ENCODE data around the gene UGT1A3. TPM values are rescaled to one million over a fixed set of nuclear protein-coding genes. Genes with fewer than 3 reads are reported as not detected.

Gene UGT1A3
- 1 to 10 TPM in 3 of 4 donors, not detected in 1; 2.6 to 3.2 (median 2.6) TPM for total RNA-seq

GRCh38 chr2:233728723-233729301 lies at the start of gene UGT1A3:
TSS of gene UGT1A3 (plus strand) at chr2:233729042. CDS start at chr2:233729127, 85 bp downstream.
- Histone ChIP-seq H3K4me1 (no peaks in the 10 kb centered on the region), H3K9me3 (no peaks in the 10 kb centered on the region), H3K4me3 (no peak within 1 kb of the TSS), H3K36me3 (no peaks in the 10 kb centered on the region), H3K27ac (no peak within 1 kb of the TSS), H3K27me3 (no peaks in the 10 kb centered on the region)
- TF ChIP-seq POLR2A (IDR thresholded peaks at IDR 0.05) (no peak), POLR2AphosphoS5 (IDR thresholded peaks at IDR 0.05) (no peak), EP300 (IDR thresholded peaks at IDR 0.05; ENCODE audit: low read depth) (no peak), CTCF (IDR thresholded peaks at IDR 0.05) (no peak)
- intact Hi-C loops (cut with DNase I; ENCODE audit: low total_unique reads) (no loop called here), in situ Hi-C loops (cut with MboI; ENCODE audit: low pct_ligation_motif_present in 1 of 4, low pct_unique_long_range_greater_than_20kb in 1 of 4, low sequenced_read_pairs in 3 of 4) (no loop called here)
- DNase-seq: no peak
- WGBS, 2 donors (ENCODE audit: low coverage in 1 of 2): 63 to 75% methylated on average over 6 to 7 of the region's 8 CpGs

- in situ Hi-C loops (cut with MboI; ENCODE audit: low pct_ligation_motif_present in 1 of 4, low pct_unique_long_range_greater_than_20kb in 1 of 4, low sequenced_read_pairs in 3 of 4): no loop called here
- 48 to 51% methylated on average over 4 of the region's 4 CpGs for WGBS, 2 donors (ENCODE audit: low coverage in 1 of 2)
- intact Hi-C loops (cut with DNase I; ENCODE audit: low total_unique reads): no loop called here
Measured at GRCh38 chr2:233679196-233679595, 49.6 kb upstream of the UGT1A3 start.

GRCh38 chr2:233680361-233681045 lies 48.3 kb upstream of the UGT1A3 start:
- Histone ChIP-seq H3K4me3 (no peak overlapping the region), H3K27me3 (no peaks in the 10 kb centered on the region), H3K4me1 (peaks cover 0 to 13% (median 5%) of the 10 kb centered on the region in 4 donors), H3K27ac (no peak overlapping the region), H3K9me3 (no peaks in the 10 kb centered on the region), H3K36me3 (no peaks in the 10 kb centered on the region)
- TF ChIP-seq EP300 (IDR thresholded peaks at IDR 0.05; ENCODE audit: low read depth): no peak
- WGBS, 2 donors (ENCODE audit: low coverage in 1 of 2): 83 to 90% methylated on average over 3 to 4 of the region's 4 CpGs
- in situ Hi-C loops (cut with MboI; ENCODE audit: low pct_ligation_motif_present in 1 of 4, low pct_unique_long_range_greater_than_20kb in 1 of 4, low sequenced_read_pairs in 3 of 4) (no loop called here), intact Hi-C loops (cut with DNase I; ENCODE audit: low total_unique reads) (no loop called here)
- no peak for DNase-seq

More at GRCh38 chr2:233679196-233679595, 49.6 kb upstream of the UGT1A3 start:
- no peak overlapping the region for H3K27ac ChIP-seq
- TF ChIP-seq CTCF (IDR thresholded peaks at IDR 0.05) (no peak), POLR2AphosphoS5 (IDR thresholded peaks at IDR 0.05) (no peak), POLR2A (IDR thresholded peaks at IDR 0.05) (no peak), EP300 (IDR thresholded peaks at IDR 0.05; ENCODE audit: low read depth) (no peak)
- H3K36me3 ChIP-seq: no peaks in the 10 kb centered on the region
- no peak overlapping the region for H3K4me3 ChIP-seq
- DNase-seq: no peak
- peaks cover 0 to 3% (median 1%) of the 10 kb centered on the region in 4 donors for H3K4me1 ChIP-seq
- H3K9me3 ChIP-seq: no peaks in the 10 kb centered on the region
- no peaks in the 10 kb centered on the region for H3K27me3 ChIP-seq

GRCh38 chr2:233681521-233682099 lies 47.2 kb upstream of the UGT1A3 start, which contains the start of gene UGT1A7:
TSS of gene UGT1A7 (plus strand) at chr2:233681901. CDS start at chr2:233681938, 37 bp downstream.
- Histone ChIP-seq H3K4me3 (no peak within 1 kb of the TSS), H3K27ac (no peak within 1 kb of the TSS), H3K36me3 (no peaks in the 10 kb centered on the region), H3K4me1 (peaks cover 0 to 13% (median 6%) of the 10 kb centered on the region in 4 donors), H3K27me3 (no peaks in the 10 kb centered on the region), H3K9me3 (no peaks in the 10 kb centered on the region)
- TF ChIP-seq CTCF (IDR thresholded peaks at IDR 0.05) (no peak), POLR2A (IDR thresholded peaks at IDR 0.05) (no peak), EP300 (IDR thresholded peaks at IDR 0.05; ENCODE audit: low read depth) (no peak), POLR2AphosphoS5 (IDR thresholded peaks at IDR 0.05) (no peak)
- no peak for DNase-seq
- in situ Hi-C loops (cut with MboI; ENCODE audit: low pct_ligation_motif_present in 1 of 4, low pct_unique_long_range_greater_than_20kb in 1 of 4, low sequenced_read_pairs in 3 of 4): no loop called here
- WGBS, 2 donors (ENCODE audit: low coverage in 1 of 2): 76 to 88% methylated on average over 3 to 5 of the region's 5 CpGs
- intact Hi-C loops (cut with DNase I; ENCODE audit: low total_unique reads): no loop called here
